Measurements from ENCODE around the gene C1S.

The C1S gene

GRCh38 chr12:7083125-7083524 lies 22.6 kb downstream of the C1S start:
- no peak for DNase-seq
- Histone ChIP-seq H3K4me3 (ENCODE audit: low read depth, low read length) (no peak overlapping the region), H3K27ac (no peak overlapping the region), H3K36me3 (no peaks in the 10 kb centered on the region), H3K27me3 (ENCODE audit: insufficient read depth, low read depth, severe bottlenecking) (no peaks in the 10 kb centered on the region), H3K9me3 (ENCODE audit: severe bottlenecking) (no peaks in the 10 kb centered on the region)
- no peak for TF ChIP-seq CTCF (IDR thresholded peaks at IDR 0.05; ENCODE audit: low read depth, low read length)

GRCh38 chr12:7089196-7089871 lies 28.8 kb downstream of the C1S start:
- H3K9me3 ChIP-seq (ENCODE audit: severe bottlenecking), result no peaks in the 10 kb centered on the region
- no peaks in the 10 kb centered on the region for H3K36me3 ChIP-seq
- H3K27me3 ChIP-seq (ENCODE audit: insufficient read depth, low read depth, severe bottlenecking), result no peaks in the 10 kb centered on the region
- DNase-seq, result no peak
- no peak overlapping the region for H3K4me3 ChIP-seq (ENCODE audit: low read depth, low read length)
- no peak overlapping the region for H3K27ac ChIP-seq
- no peak for TF ChIP-seq CTCF (IDR thresholded peaks at IDR 0.05; ENCODE audit: low read depth, low read length)

GRCh38 chr12:7090222-7090998 lies 29.9 kb downstream of the C1S start:
- no peaks in the 10 kb centered on the region for H3K27me3 ChIP-seq (ENCODE audit: insufficient read depth, low read depth, severe bottlenecking)
- H3K4me3 ChIP-seq (ENCODE audit: low read depth, low read length), result no peak overlapping the region
- no peak for TF ChIP-seq CTCF (IDR thresholded peaks at IDR 0.05; ENCODE audit: low read depth, low read length)
- no peaks in the 10 kb centered on the region for H3K36me3 ChIP-seq
- DNase-seq, result no peak
- no peaks in the 10 kb centered on the region for H3K9me3 ChIP-seq (ENCODE audit: severe bottlenecking)
- H3K27ac ChIP-seq, result no peak overlapping the region

- DNase-seq, result no peak
- Histone ChIP-seq H3K27me3 (ENCODE audit: insufficient read depth, low read depth, severe bottlenecking) (no peaks in the 10 kb centered on the region), H3K36me3 (no peaks in the 10 kb centered on the region), H3K9me3 (ENCODE audit: severe bottlenecking) (no peaks in the 10 kb centered on the region), H3K27ac (no peak overlapping the region), H3K4me3 (ENCODE audit: low read depth, low read length) (no peak overlapping the region)
- TF ChIP-seq CTCF (IDR thresholded peaks at IDR 0.05; ENCODE audit: low read depth, low read length), result no peak
Observed at GRCh38 chr12:7091171-7091570, 30.7 kb downstream of the C1S start.

- H3K27me3 ChIP-seq (ENCODE audit: insufficient read depth, low read depth, severe bottlenecking), result no peaks in the 10 kb centered on the region
- H3K36me3 ChIP-seq, result no peaks in the 10 kb centered on the region
- H3K4me3 ChIP-seq (ENCODE audit: low read depth, low read length), result no peak overlapping the region
- no peak overlapping the region for H3K27ac ChIP-seq
- no peak for DNase-seq
- no peak for TF ChIP-seq CTCF (IDR thresholded peaks at IDR 0.05; ENCODE audit: low read depth, low read length)
- no peaks in the 10 kb centered on the region for H3K9me3 ChIP-seq (ENCODE audit: severe bottlenecking)
Observed at GRCh38 chr12:7091660-7092228, 31.2 kb downstream of the C1S start.

All from WERI-Rb-1 (cell line).